WTC11 (cell line): ENCODE results near the gene KIR3DL2.
"Not testable (repeated sequence)": the region's sequence is repeated elsewhere in the genome, so short reads cannot be mapped to it uniquely, and the experiment has no call there.

Experiments
- TP53 ChIP-seq: sonication (generic); formaldehyde crosslinking; IDR thresholded peaks from 2 replicates; pipeline ENCODE4 v1.8.1; 2023; ENCODE audit warnings: mild to moderate bottlenecking, missing genetic modification reagents
- TF ChIP-seq, protein P1 (sequence below): fragments of 200-600 bp; IDR thresholded peaks from 2 replicates; pipeline ENCODE4 v1.8.0; 2022; ENCODE audit warnings: antibody characterized with exemption
- TF ChIP-seq, protein P2 (sequence below): sonication (generic); formaldehyde crosslinking; IDR thresholded peaks from 2 replicates; pipeline ENCODE4 v1.8.0; 2023; ENCODE audit warnings: mild to moderate bottlenecking, missing genetic modification reagents
- TF ChIP-seq, protein P3 (sequence below): sonication (generic); formaldehyde crosslinking; IDR thresholded peaks from 2 replicates; pipeline ENCODE4 v1.8.1; 2023; ENCODE audit warnings: mild to moderate bottlenecking, missing genetic modification reagents, borderline replicate concordance
- TF ChIP-seq, protein P4 (sequence below): sonication (generic); formaldehyde crosslinking; IDR thresholded peaks from 2 replicates; pipeline ENCODE4 v1.8.0; 2022; ENCODE audit warnings: mild to moderate bottlenecking, missing genetic modification reagents
- TF ChIP-seq, protein P5 (sequence below): sonication (generic); formaldehyde crosslinking; IDR thresholded peaks from 2 replicates; pipeline ENCODE4 v1.8.0; 2022; ENCODE audit warnings: missing genetic modification reagents

DNA sequence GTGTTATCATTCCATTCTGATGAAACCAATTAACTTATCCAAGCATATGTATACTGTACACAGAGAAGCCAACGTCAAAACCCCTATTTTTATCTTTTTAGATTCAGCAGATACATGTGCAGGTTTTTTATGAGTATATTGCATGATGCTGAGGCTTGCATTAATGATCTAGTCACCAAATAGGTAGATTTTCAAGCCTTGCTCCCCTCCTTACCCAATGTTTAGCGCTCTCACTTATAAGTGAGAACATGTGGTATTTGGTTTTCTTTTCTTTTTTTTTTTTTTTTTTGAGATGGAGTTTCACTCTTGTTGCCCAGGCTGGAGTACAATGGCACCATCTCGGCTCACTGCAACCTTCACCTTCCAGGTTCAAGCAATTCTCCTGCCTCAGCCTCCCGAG, 54.0 kb downstream of the KIR3DL2 start:
- TF ChIP-seq TP53: not testable (repeated sequence)
- TF ChIP-seq, protein P1, sequence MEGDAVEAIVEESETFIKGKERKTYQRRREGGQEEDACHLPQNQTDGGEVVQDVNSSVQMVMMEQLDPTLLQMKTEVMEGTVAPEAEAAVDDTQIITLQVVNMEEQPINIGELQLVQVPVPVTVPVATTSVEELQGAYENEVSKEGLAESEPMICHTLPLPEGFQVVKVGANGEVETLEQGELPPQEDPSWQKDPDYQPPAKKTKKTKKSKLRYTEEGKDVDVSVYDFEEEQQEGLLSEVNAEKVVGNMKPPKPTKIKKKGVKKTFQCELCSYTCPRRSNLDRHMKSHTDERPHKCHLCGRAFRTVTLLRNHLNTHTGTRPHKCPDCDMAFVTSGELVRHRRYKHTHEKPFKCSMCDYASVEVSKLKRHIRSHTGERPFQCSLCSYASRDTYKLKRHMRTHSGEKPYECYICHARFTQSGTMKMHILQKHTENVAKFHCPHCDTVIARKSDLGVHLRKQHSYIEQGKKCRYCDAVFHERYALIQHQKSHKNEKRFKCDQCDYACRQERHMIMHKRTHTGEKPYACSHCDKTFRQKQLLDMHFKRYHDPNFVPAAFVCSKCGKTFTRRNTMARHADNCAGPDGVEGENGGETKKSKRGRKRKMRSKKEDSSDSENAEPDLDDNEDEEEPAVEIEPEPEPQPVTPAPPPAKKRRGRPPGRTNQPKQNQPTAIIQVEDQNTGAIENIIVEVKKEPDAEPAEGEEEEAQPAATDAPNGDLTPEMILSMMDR: not testable (repeated sequence)
- TF ChIP-seq, protein P2, sequence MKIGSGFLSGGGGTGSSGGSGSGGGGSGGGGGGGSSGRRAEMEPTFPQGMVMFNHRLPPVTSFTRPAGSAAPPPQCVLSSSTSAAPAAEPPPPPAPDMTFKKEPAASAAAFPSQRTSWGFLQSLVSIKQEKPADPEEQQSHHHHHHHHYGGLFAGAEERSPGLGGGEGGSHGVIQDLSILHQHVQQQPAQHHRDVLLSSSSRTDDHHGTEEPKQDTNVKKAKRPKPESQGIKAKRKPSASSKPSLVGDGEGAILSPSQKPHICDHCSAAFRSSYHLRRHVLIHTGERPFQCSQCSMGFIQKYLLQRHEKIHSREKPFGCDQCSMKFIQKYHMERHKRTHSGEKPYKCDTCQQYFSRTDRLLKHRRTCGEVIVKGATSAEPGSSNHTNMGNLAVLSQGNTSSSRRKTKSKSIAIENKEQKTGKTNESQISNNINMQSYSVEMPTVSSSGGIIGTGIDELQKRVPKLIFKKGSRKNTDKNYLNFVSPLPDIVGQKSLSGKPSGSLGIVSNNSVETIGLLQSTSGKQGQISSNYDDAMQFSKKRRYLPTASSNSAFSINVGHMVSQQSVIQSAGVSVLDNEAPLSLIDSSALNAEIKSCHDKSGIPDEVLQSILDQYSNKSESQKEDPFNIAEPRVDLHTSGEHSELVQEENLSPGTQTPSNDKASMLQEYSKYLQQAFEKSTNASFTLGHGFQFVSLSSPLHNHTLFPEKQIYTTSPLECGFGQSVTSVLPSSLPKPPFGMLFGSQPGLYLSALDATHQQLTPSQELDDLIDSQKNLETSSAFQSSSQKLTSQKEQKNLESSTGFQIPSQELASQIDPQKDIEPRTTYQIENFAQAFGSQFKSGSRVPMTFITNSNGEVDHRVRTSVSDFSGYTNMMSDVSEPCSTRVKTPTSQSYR (CRISPR knock-in tag): not testable (repeated sequence)
- TF ChIP-seq, protein P3, sequence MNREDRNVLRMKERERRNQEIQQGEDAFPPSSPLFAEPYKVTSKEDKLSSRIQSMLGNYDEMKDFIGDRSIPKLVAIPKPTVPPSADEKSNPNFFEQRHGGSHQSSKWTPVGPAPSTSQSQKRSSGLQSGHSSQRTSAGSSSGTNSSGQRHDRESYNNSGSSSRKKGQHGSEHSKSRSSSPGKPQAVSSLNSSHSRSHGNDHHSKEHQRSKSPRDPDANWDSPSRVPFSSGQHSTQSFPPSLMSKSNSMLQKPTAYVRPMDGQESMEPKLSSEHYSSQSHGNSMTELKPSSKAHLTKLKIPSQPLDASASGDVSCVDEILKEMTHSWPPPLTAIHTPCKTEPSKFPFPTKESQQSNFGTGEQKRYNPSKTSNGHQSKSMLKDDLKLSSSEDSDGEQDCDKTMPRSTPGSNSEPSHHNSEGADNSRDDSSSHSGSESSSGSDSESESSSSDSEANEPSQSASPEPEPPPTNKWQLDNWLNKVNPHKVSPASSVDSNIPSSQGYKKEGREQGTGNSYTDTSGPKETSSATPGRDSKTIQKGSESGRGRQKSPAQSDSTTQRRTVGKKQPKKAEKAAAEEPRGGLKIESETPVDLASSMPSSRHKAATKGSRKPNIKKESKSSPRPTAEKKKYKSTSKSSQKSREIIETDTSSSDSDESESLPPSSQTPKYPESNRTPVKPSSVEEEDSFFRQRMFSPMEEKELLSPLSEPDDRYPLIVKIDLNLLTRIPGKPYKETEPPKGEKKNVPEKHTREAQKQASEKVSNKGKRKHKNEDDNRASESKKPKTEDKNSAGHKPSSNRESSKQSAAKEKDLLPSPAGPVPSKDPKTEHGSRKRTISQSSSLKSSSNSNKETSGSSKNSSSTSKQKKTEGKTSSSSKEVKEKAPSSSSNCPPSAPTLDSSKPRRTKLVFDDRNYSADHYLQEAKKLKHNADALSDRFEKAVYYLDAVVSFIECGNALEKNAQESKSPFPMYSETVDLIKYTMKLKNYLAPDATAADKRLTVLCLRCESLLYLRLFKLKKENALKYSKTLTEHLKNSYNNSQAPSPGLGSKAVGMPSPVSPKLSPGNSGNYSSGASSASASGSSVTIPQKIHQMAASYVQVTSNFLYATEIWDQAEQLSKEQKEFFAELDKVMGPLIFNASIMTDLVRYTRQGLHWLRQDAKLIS (CRISPR knock-in tag): not testable (repeated sequence)
- TF ChIP-seq, protein P4, sequence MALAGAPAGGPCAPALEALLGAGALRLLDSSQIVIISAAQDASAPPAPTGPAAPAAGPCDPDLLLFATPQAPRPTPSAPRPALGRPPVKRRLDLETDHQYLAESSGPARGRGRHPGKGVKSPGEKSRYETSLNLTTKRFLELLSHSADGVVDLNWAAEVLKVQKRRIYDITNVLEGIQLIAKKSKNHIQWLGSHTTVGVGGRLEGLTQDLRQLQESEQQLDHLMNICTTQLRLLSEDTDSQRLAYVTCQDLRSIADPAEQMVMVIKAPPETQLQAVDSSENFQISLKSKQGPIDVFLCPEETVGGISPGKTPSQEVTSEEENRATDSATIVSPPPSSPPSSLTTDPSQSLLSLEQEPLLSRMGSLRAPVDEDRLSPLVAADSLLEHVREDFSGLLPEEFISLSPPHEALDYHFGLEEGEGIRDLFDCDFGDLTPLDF: not testable (repeated sequence)
- TF ChIP-seq, protein P5, sequence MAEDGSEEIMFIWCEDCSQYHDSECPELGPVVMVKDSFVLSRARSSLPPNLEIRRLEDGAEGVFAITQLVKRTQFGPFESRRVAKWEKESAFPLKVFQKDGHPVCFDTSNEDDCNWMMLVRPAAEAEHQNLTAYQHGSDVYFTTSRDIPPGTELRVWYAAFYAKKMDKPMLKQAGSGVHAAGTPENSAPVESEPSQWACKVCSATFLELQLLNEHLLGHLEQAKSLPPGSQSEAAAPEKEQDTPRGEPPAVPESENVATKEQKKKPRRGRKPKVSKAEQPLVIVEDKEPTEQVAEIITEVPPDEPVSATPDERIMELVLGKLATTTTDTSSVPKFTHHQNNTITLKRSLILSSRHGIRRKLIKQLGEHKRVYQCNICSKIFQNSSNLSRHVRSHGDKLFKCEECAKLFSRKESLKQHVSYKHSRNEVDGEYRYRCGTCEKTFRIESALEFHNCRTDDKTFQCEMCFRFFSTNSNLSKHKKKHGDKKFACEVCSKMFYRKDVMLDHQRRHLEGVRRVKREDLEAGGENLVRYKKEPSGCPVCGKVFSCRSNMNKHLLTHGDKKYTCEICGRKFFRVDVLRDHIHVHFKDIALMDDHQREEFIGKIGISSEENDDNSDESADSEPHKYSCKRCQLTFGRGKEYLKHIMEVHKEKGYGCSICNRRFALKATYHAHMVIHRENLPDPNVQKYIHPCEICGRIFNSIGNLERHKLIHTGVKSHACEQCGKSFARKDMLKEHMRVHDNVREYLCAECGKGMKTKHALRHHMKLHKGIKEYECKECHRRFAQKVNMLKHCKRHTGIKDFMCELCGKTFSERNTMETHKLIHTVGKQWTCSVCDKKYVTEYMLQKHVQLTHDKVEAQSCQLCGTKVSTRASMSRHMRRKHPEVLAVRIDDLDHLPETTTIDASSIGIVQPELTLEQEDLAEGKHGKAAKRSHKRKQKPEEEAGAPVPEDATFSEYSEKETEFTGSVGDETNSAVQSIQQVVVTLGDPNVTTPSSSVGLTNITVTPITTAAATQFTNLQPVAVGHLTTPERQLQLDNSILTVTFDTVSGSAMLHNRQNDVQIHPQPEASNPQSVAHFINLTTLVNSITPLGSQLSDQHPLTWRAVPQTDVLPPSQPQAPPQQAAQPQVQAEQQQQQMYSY (CRISPR knock-in tag): not testable (repeated sequence)
